H1 (cell line): ENCODE data around the gene ZNF500. TPM values are rescaled to one million over a fixed set of nuclear protein-coding genes. Genes with fewer than 3 reads are reported as not detected.

ENCODE experiments used
- CTCF ChIA-PET: fragments of 300-600 bp; sonication (Branson Sonifier 250); formaldehyde crosslinking; loops from one replicate; lab custom pipeline; 2021; ENCODE audit not compliant: partially characterized antibody; lab: Charles Lee
- POLR2A ChIA-PET: fragments of 300-600 bp; sonication (Branson Sonifier 250); formaldehyde crosslinking; loops from one replicate; lab custom pipeline; 2021; ENCODE audit warnings: inconsistent platforms; ENCODE audit not compliant: partially characterized antibody; lab: Charles Lee
- DNase-seq, 2 experiments: peaks; one replicate each; pipeline versions ENCODE4 v3.0.0 to v3.0.0-alpha.2; 2010 to 2022; ENCODE audit warnings: low spot score in 2 of 2, low read depth in 1 of 2, mixed read lengths in 1 of 2
- FAIRE-seq: peaks from 2 replicates; lab custom pipeline; 2011; peaks lifted over from hg19 to GRCh38; lab: Jason Lieb, UNC
- H2AFZ ChIP-seq: 2 replicates; pipeline ENCODE4 v1.8.1; 2012; ENCODE audit warnings: low read length, inconsistent platforms
- H2AK5ac ChIP-seq: 2 replicates; pipeline ENCODE4 v1.6.1; 2013; ENCODE audit warnings: low read depth, low read length
- H2BK120ac ChIP-seq: replicated peaks from 2 replicates; pipeline ENCODE3; 2013; ENCODE audit warnings: low read depth, low read length, inconsistent platforms
- H2BK12ac ChIP-seq: 2 replicates; pipeline ENCODE4 v1.6.1; 2013; ENCODE audit warnings: low read depth, low read length
- H2BK15ac ChIP-seq: 2 replicates; pipeline ENCODE4 v1.6.1; 2013; ENCODE audit warnings: low read length
- H2BK20ac ChIP-seq: 2 replicates; pipeline ENCODE4 v1.6.1; 2013; ENCODE audit warnings: low read length
- H2BK5ac ChIP-seq: 2 replicates; pipeline ENCODE4 v1.6.1; 2013; ENCODE audit warnings: low read depth, low read length
- H3K14ac ChIP-seq: 2 replicates; pipeline ENCODE4 v1.6.1; 2013; ENCODE audit warnings: inconsistent platforms; ENCODE audit not compliant: insufficient read length
- H3K18ac ChIP-seq: 2 replicates; pipeline ENCODE4 v1.6.1; 2013; ENCODE audit warnings: low read length; ENCODE audit errors: extremely low read depth
- H3K23ac ChIP-seq: 2 replicates; pipeline ENCODE4 v1.6.1; 2013; ENCODE audit warnings: inconsistent platforms; ENCODE audit not compliant: insufficient read length
- H3K23me2 ChIP-seq: 2 replicates; pipeline ENCODE4 v1.6.1; 2013; ENCODE audit warnings: low read depth, low read length
- H3K27ac ChIP-seq: 2 replicates; pipeline ENCODE4 v1.6.1; 2011; ENCODE audit warnings: low read depth, low read length, inconsistent platforms
- H3K27me3 ChIP-seq, 4 experiments: replicated peaks in 1 of 4; 1 replicate in 1 of 4; 2 replicates in 3 of 4; pipeline versions ENCODE4 v1.6.1 to v1.8.1; 2011 to 2013; ENCODE audit warnings: low read length in 3 of 4, mild to moderate bottlenecking in 3 of 4, inconsistent platforms in 2 of 4, mixed read lengths in 2 of 4, moderate library complexity in 1 of 4; ENCODE audit not compliant: control insufficient read depth in 3 of 4, insufficient read depth in 3 of 4; ENCODE audit errors: extremely low read depth in 1 of 4
- H3K36me3 ChIP-seq, 4 experiments: 2 replicates each; pipeline versions ENCODE4 v1.6.1 to v1.8.1; 2011 to 2013; ENCODE audit warnings: mild to moderate bottlenecking in 4 of 4, low read length in 3 of 4, moderate library complexity in 2 of 4, control low read depth in 1 of 4, inconsistent platforms in 1 of 4; ENCODE audit not compliant: insufficient read depth in 4 of 4, control insufficient read depth in 2 of 4
- H3K4ac ChIP-seq: replicated peaks from 2 replicates; pipeline ENCODE3; 2013; ENCODE audit warnings: low read length, low read depth, mixed read lengths, inconsistent platforms; ENCODE audit not compliant: insufficient read length
- H3K4me1 ChIP-seq, 4 experiments: replicated peaks in 1 of 4; 1 replicate in 1 of 4; 2 replicates in 3 of 4; pipeline versions ENCODE4 v1.6.1 to v1.8.1; 2011 to 2013; ENCODE audit warnings: low read length in 3 of 4, inconsistent platforms in 2 of 4, mixed read lengths in 1 of 4; ENCODE audit not compliant: insufficient read depth in 4 of 4, control insufficient read depth in 3 of 4
- H3K4me2 ChIP-seq, 2 experiments: 2 replicates each; pipeline versions ENCODE4 v1.6.1 to v1.8.1; 2011 to 2013; ENCODE audit warnings: low read depth in 2 of 2, low read length in 2 of 2, control low read depth in 1 of 2, inconsistent platforms in 1 of 2, mild to moderate bottlenecking in 1 of 2; ENCODE audit not compliant: insufficient read depth in 1 of 2
- H3K4me3 ChIP-seq, 4 experiments: fragments of 200-600, 300-600 bp in 1 of 4; sonication (generic), shearing (Covaris generic), sonication (Bioruptor Twin) in 1 of 4; 2 replicates each; pipeline versions ENCODE4 v1.5.1 to v1.8.1; 2011 to 2016; ENCODE audit warnings: low read length in 4 of 4, low read depth in 3 of 4, control low read depth in 2 of 4, inconsistent platforms in 2 of 4, mild to moderate bottlenecking in 2 of 4, mixed read lengths in 1 of 4, moderate library complexity in 1 of 4; ENCODE audit not compliant: insufficient read depth in 2 of 4; ENCODE audit errors: extremely low read depth in 1 of 4
- H3K56ac ChIP-seq: replicated peaks from 2 replicates; pipeline ENCODE3; 2013; ENCODE audit warnings: low read depth, mild to moderate bottlenecking, mixed read lengths, low read length, inconsistent platforms; ENCODE audit not compliant: insufficient read length
- H3K79me1 ChIP-seq: 2 replicates; pipeline ENCODE4 v1.6.1; 2013; ENCODE audit warnings: low read depth, low read length, control low read depth
- H3K79me2 ChIP-seq, 2 experiments: 2 replicates each; pipeline versions ENCODE4 v1.6.1 to v1.8.1; 2012 to 2013; ENCODE audit warnings: low read length in 2 of 2, mild to moderate bottlenecking in 2 of 2, inconsistent platforms in 1 of 2; ENCODE audit not compliant: insufficient read depth in 2 of 2, control insufficient read depth in 1 of 2
- H3K9ac ChIP-seq, 4 experiments: replicated peaks in 1 of 4; 1 replicate in 1 of 4; 2 replicates in 3 of 4; pipeline versions ENCODE4 v1.6.1 to v1.8.1; 2011 to 2013; ENCODE audit warnings: low read depth in 3 of 4, low read length in 3 of 4, control low read depth in 2 of 4, mild to moderate bottlenecking in 2 of 4, moderate library complexity in 2 of 4, inconsistent platforms in 1 of 4; ENCODE audit errors: extremely low read depth in 1 of 4
- H3K9me3 ChIP-seq, 2 experiments: 2 replicates each; pipeline versions ENCODE4 v1.6.1 to v1.8.1; 2012 to 2013; ENCODE audit warnings: mild to moderate bottlenecking in 2 of 2, moderate library complexity in 2 of 2, control low read depth in 1 of 2, inconsistent platforms in 1 of 2, low read depth in 1 of 2, low read length in 1 of 2, mixed read lengths in 1 of 2; ENCODE audit not compliant: insufficient read depth in 2 of 2
- H4K20me1 ChIP-seq, 2 experiments: replicated peaks in 1 of 2; 2 replicates each; pipeline versions ENCODE3 to v1.8.1; 2011 to 2013; ENCODE audit warnings: inconsistent platforms in 2 of 2, low read length in 2 of 2, mild to moderate bottlenecking in 1 of 2; ENCODE audit not compliant: insufficient read depth in 2 of 2, control insufficient read depth in 1 of 2
- H4K5ac ChIP-seq: 2 replicates; pipeline ENCODE4 v1.6.1; 2013; ENCODE audit warnings: low read length, low read depth, mixed read lengths, inconsistent platforms; ENCODE audit not compliant: insufficient read length
- H4K8ac ChIP-seq: 2 replicates; pipeline ENCODE4 v1.8.0; 2013; ENCODE audit warnings: mild to moderate bottlenecking, moderate library complexity, low read length, inconsistent platforms; ENCODE audit not compliant: insufficient read depth; ENCODE audit errors: extremely low read depth
- H4K91ac ChIP-seq: replicated peaks from 2 replicates; pipeline ENCODE3; 2013; ENCODE audit warnings: low read length, mixed read lengths, inconsistent platforms; ENCODE audit not compliant: insufficient read length
- ATF2 ChIP-seq: IDR thresholded peaks from 2 replicates; pipeline ENCODE4 v1.6.1; 2012; ENCODE audit warnings: low read length, inconsistent platforms
- CBX8 ChIP-seq: fragments of 300-800, 300-1000 bp; sonication (generic); IDR thresholded peaks from 2 replicates; pipeline ENCODE4 v1.7.1; 2016; ENCODE audit warnings: low read depth, low read length, borderline replicate concordance
- GABPA ChIP-seq: IDR thresholded peaks from 2 replicates; pipeline ENCODE4 v1.6.1; 2011; ENCODE audit warnings: mild to moderate bottlenecking, low read length, moderate library complexity, borderline replicate concordance; ENCODE audit not compliant: insufficient read depth
- GTF2F1 ChIP-seq: IDR thresholded peaks from 2 replicates; pipeline ENCODE4 v1.6.1; 2012; ENCODE audit warnings: low read depth, low read length, improper control_type of control experiment, borderline replicate concordance
- HDAC6 ChIP-seq: IDR thresholded peaks from one replicate; pipeline ENCODE4 v1.7.1; 2012; ENCODE audit warnings: low read depth, mild to moderate bottlenecking, inconsistent platforms, low read length, moderate library complexity
- NANOG ChIP-seq: IDR thresholded peaks from 2 replicates; pipeline ENCODE4 v1.6.1; 2011; ENCODE audit warnings: low read length, low read depth, mild to moderate bottlenecking, inconsistent platforms; ENCODE audit not compliant: insufficient read depth, poor library complexity, severe bottlenecking
- SRF ChIP-seq: IDR thresholded peaks from 2 replicates; pipeline ENCODE4 v1.6.1; 2011; ENCODE audit warnings: mild to moderate bottlenecking, low read depth, low read length, moderate library complexity
- TAF1 ChIP-seq: IDR thresholded peaks from 2 replicates; pipeline ENCODE4 v1.6.1; 2011; ENCODE audit warnings: mild to moderate bottlenecking, low read depth, low read length
- TBP ChIP-seq: IDR thresholded peaks from 2 replicates; pipeline ENCODE4 v1.6.1; 2011; ENCODE audit warnings: low read depth, low read length, improper control_type of control experiment
- YY1 ChIP-seq: IDR thresholded peaks from 2 replicates; pipeline ENCODE4 v1.6.1; 2011; ENCODE audit warnings: low read depth, mild to moderate bottlenecking, low read length
- WGBS, 2 experiments: shearing (Covaris generic) in 1 of 2; methylation state at CpG; one replicate each; pipeline versions ENCODE4 v1.1.6 to v1.1.7; 2013 to 2015; ENCODE audit warnings: low lambda C conversion rate in 2 of 2, mixed read lengths in 2 of 2, inconsistent platforms in 1 of 2, low coverage in 1 of 2, missing lambda C conversion rate in 1 of 2; ENCODE audit not compliant: insufficient replicate concordance in 2 of 2, insufficient coverage in 1 of 2, insufficient read length in 1 of 2; ENCODE audit errors: extremely low coverage in 1 of 2, missing lambda C conversion rate in 1 of 2; 5-methylcytosine and 5-hydroxymethylcytosine counted together
- polyA plus RNA-seq, 7 experiments: library from polyadenylated mRNA; depleted of rRNA in 3 of 7; stranded (reverse) in 5 of 7; unstranded in 2 of 7; fragments of >200 nt in 5 of 7; fragments of 200-250 nt in 2 of 7; gene quantifications; 1 replicate in 5 of 7; 2 replicates in 1 of 7; 4 replicates in 1 of 7; pipeline versions ENCODE4 v1.2.1 to v1.2.3, GENCODE V29; 2011 to 2013; ENCODE audit warnings: missing spikeins in 2 of 7, mixed read lengths in 2 of 7
- total RNA-seq: library from RNA; stranded (reverse); fragmentation: NEBNext Ultra II Directional; extraction: Animal tissue kit (Norgen Biotek cat#: 25700); gene quantifications from 2 replicates; pipeline ENCODE4 v1.2.1, GENCODE V29; 2021

Gene ZNF500
- total and polyA plus RNA-seq, 2 of the 8 experiments (the other 6 are each of a cell fraction or from before 2014, with no cell fraction given): 10.3 to 10.4 TPM

- Histone ChIP-seq H3K36me3 (no peaks in the 10 kb centered on the region), H3K56ac (no peak overlapping the region), H3K4me2 (no peak overlapping the region), H3K4me3 (no peak overlapping the region), H3K4ac (no peak overlapping the region), H2BK120ac (no peak overlapping the region), H3K79me2 (no peaks in the 10 kb centered on the region), H3K23ac (no peak overlapping the region), H3K23me2 (0 out of 2 replicates have a peak, but pooled peaks cover 2% of the 10 kb centered on the region), H2AK5ac (no peak overlapping the region), H3K9me3 (no peaks in the 10 kb centered on the region), H3K14ac (no peak overlapping the region), H3K27me3 (no peaks in the 10 kb centered on the region), H2AFZ (no peak overlapping the region), H4K91ac (no peak overlapping the region), H2BK20ac (no peak overlapping the region), H3K4me1 (no peaks in the 10 kb centered on the region), H3K9ac (no peak overlapping the region), H3K18ac (no peak overlapping the region), H2BK12ac (no peak overlapping the region), H2BK15ac (no peak overlapping the region), H4K8ac (no peak overlapping the region), H2BK5ac (no peak overlapping the region), H4K5ac (no peak overlapping the region), H3K27ac (no peak overlapping the region), H4K20me1 (no peaks in the 10 kb centered on the region), H3K79me1 (no peaks in the 10 kb centered on the region)
- CTCF ChIA-PET: interaction anchor here (0.6 to 1.2 kb wide), 2 partner anchors 10 to 11 kb away, joined by 3 to 4 read pairs; partner anchors contain the start of gene SEPTIN12
- POLR2A ChIA-PET: interaction anchor here (0.9 to 1.6 kb wide), 2 partner anchors 12 to 78 kb away, joined by 3 read pairs; no protein-coding TSS in a partner anchor
- no peak for TF ChIP-seq GABPA
- no peak for TF ChIP-seq CBX8
- no peak for TF ChIP-seq GTF2F1
- TF ChIP-seq TBP: no peak
- TF ChIP-seq NANOG: no peak
- no peak for TF ChIP-seq HDAC6
- no peak for TF ChIP-seq TAF1
- TF ChIP-seq YY1: no peak
- TF ChIP-seq ATF2: no peak
- no peak for TF ChIP-seq SRF
- WGBS, 2 experiments: 85% methylated on average over 5 of the region's 5 CpGs; no CpG with 5 or more reads in 1 of the 2 experiments
- FAIRE-seq (no peak), DNase-seq (no peak)
Measured at GRCh38 chr16:4778050-4778392, 11.1 kb upstream of the ZNF500 start.
